HG03571 (cell line): ENCODE measurements around the gene PLPP3.

Experiments
- ATAC-seq: cut with Tn5 transposase; IDR thresholded peaks from one replicate; pipeline ENCODE4 v1.9.1; 2021; ENCODE audit not compliant: unreplicated experiment

Gene PLPP3

DNA sequence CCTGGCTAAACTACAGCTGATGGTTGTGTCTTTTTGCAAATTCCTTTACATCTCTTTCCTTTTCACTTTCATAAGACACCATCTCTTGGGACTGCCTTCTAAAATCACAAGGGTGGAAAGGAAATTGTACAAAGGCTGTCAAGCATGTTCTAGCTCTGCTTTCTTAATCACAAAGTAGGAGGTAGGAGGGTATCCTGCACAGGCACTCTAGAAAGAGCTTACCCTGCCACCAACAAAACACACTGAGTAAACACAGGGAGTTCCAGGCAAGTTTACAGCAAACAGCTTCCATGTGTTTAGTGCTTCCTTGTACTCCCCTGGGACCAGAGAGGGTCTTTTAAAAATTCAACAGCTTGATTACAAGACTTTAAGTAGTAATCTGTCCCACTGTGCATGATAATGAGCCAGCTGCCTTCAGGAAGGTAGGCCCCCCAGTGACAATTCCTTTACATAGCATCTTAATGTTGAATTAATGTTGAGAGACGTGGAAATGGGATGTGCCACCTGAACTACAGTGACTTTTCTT, 2.4 kb downstream of the PLPP3 start:
- no peak for ATAC-seq

DNA sequence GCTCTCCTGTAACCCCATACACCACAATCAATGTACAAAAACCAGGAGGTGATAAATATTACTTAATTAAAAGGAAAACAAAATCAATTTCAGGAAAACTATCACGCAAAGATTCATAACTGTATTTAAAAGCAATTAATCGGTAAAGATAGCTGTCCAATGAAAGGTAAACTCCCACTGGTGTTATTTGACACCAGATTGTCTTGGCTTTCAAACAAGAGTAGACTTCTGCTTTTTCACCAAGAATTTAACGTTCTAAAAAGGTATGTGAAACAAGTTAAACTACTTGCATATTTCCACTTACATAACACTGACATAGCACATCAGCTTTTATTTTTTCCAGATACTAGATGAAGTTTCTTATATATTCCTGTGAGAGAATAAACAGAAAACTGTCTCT, 3.5 kb downstream of the PLPP3 start:
- ATAC-seq = no peak

DNA sequence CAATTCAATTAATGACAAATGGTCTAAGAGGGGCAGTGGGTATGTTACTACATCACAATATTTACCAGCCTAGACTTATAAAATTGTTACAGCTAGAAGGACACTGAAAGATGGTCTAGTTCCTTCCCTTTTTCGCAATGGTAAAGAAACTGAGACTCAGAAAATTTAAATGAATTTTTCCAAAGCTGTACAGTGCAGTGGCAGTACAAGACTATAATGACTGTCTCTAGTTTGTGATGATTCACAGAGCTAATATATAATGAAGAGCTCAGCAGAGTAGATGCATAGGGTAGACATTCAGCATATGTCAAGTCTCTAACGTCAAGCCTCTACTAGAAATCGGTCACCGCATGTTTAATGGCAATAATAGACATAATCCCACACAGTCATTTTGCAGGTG, 4.6 kb downstream of the PLPP3 start:
- ATAC-seq = no peak

DNA sequence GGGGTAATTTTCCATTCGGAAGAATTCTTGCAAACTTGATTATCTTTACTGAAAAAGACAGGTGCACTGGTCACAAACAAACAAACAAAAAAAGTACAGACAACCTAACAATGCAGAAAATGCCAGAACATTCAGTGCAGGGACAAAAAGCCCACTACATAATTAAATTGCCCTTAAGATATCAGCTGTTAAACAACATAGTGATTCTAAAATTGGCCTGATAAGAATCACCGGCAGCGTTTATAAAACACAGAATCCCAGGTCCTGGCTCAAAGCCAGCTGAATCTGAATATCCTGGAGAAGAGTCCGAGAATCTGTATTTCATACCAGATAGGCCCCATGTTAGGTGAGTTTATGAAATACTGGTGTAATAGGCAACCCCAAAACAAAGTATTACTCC, 6.1 kb downstream of the PLPP3 start:
- ATAC-seq = no peak

DNA sequence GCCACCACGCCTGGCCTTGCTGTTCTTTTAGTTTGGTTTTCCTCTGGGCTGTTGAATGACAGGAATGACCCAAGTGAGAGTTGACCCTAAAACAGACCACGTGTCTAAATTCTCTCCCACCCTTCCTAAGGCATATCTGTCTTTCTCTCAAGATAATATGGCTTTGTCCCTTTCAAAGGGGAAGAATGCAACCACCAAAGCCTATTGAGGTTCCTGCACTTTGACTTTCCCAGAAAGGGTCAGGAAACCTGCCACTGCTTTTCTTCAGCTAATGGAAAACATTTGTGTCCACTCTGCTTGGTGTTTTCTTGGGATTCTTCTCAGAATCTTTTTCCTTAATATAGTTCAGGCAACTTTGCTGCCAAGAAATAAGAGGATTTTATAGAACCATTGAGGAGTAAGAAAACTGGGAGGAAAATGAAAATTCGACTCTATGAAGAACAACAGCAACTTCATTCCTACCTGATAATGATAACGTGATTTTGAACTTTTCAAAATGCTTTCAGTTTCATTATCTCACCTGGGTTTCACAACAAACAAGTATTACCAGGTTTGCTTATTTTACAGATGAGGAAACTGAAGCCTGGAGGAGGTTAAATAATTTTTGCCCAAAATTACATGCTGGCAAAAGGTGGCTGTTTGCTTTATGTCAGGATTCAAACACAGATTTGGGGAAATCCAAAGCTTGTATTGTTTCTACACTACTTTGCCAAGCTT, 6.9 kb downstream of the PLPP3 start:
- ATAC-seq = no peak

DNA sequence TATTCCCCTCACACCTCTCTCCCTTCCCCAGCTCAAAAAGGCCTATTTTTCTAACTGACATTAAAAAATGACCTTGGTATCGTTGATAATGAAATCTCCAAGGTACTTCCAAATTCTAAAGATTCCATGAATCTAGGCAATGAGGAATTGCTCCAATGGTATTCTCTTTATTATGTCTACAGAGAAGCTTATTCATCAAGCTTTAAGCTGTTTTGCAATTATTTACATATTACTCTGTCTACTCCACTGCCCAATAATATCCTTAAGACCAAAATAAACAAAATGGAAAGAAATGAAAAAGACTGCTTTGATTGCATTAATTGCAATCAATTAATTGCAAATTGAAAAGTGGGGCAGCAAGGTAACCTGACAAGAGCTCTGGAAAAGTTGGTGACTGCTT, 7.9 kb downstream of the PLPP3 start:
- no peak for ATAC-seq

DNA sequence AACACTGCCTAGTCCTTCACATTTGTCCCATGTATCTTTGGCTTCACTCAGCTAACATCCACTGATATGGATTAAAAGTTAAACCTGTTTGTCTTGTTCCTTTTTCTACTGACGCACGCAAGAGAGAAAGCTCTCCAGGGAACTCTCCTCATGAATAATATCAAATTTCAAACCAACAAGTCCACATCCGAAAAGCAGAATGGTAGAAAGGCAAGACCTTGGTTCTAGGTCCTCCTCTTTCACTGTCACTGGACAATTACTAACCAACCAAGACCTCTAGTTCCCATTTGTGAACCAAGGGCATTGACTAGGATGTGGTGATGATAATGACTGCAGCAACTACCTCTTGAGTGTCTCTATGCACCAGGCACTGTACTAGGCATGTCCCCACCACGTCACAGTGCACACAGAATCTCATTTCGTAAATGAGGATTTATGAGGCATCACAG, 8.4 kb downstream of the PLPP3 start:
- no peak for ATAC-seq

DNA sequence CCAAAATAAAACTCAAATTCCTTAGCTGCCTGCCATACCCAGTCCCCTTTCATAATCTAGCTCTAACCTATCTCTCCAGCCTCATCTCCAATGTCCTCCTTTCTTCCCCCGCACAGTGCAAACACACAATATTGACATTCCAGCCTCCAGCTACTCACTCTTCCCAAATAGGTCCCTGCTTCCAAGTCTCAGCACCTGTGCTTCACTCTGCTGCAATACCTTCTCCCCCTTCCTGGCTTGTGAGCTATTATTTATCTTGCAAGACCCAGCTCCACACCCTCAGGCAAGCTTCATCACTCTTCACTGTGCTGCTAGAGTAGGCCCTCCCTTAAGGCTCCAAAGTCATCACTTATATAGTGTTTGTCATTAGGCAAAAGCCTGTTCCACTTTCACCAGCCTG, 9.7 kb downstream of the PLPP3 start:
- ATAC-seq = no peak

DNA sequence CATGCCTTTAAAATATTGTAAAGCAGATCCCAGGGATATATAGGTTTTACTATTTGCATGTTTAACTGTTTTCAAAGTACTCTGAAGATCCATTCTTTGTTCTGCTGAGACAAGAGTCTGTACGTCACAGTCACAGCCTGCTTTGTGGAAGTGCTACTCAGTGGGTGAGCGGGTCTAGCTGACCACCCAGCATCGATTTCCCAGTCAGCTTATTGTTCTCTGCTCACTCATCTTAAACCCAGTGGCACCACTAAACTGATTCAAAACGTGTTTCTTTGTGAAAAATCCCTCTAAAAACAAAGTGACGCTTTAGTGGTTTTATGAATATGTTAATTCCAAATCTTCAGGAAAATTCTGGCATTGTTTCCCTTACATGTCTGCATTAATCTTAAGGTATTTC, 12.4 kb downstream of the PLPP3 start:
- no peak for ATAC-seq

DNA sequence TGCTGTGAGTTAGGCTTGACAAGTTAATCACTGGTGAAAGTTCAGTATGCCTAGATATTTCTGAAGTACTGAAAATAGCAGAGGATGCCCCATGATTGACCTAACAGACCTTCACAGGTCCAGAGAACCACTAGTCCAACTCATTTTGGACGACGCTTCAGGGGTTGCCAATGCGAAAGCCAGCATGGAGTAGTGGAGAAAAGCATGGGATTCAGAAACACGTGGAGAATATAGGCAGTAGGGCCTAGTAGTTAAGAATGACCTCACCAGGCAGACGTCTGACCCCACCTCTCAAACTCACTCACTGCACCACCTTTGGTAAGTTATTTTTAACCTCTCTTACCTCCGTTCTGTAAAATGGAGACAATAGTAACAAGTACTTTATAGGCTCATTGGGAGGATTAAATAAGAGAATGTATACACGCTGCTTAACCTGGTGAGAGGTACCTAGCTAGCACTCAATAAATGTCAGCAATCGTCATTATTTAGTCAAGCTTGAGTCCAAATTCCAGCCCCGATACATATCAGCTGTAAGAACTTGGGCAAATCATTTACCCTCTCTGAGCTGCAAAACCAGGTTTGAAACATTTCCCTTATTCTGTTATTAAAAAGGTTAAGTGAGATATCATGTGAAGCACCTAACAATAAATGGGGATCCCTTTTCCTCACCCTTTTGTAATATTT, 13.2 kb downstream of the PLPP3 start:
- no peak for ATAC-seq

DNA sequence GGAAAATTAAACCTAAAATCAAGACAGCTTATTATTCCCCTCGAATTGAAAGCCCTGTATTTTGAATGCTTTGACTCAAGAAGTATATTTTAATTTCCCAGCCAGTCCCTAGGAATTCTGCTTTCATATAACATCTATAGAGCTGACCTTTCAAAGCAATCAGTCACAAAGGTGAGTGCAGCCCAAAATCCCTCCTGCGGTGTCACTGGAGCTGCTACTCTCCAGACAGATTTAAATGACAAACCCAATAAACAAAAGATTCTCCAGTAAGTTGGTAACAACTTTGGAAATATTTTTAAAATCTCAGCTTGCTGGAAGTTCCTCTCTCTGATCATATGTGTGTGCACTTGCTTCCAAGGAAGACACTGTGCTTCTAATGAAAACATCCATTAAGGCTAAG, 14.7 kb downstream of the PLPP3 start:
- no peak for ATAC-seq

DNA sequence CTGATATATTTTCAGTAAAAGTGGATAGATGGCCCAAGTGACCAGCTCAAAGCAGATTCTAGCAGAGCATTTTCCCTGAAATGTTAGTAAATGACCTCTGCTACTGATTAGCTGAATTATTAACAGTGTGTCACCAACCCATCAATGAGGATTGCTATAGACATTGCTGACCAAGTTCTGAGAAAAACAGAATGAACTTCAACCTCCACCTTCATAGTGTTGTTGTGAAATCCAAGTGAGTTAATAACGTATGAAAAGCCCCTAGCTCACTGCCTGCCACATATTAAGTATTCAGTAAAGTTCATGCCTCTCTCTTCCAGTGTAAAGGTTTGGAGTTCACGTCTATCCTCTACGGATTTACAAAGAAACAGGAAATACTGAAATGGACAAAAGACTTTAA, 15.8 kb downstream of the PLPP3 start:
- no peak for ATAC-seq

DNA sequence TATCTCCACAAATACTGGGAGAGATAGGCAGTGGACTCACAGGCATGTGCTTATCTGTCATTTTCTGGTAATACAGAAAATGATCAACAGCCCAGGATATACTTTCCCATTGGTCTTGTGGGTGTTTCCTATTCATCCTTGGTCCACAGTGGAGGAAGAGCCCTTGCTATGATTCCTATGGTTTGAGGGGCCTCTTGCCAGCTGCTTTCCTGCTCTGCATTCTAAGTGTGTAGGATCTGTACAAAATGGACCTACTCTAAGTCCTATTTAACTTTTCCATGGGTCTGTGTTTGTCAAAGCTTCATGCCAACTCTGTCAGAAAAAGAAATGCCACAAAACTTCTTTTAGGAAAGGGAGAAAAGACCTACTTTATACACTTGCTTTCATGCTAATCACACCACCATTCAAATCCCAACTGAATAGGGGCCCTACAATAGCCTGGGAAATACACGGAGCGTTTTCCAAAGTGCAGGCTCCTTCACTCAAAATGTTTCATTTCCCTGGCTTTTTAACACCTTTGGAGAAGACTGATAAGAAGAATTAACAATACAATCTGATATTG, 16.4 kb downstream of the PLPP3 start:
- no peak for ATAC-seq

DNA sequence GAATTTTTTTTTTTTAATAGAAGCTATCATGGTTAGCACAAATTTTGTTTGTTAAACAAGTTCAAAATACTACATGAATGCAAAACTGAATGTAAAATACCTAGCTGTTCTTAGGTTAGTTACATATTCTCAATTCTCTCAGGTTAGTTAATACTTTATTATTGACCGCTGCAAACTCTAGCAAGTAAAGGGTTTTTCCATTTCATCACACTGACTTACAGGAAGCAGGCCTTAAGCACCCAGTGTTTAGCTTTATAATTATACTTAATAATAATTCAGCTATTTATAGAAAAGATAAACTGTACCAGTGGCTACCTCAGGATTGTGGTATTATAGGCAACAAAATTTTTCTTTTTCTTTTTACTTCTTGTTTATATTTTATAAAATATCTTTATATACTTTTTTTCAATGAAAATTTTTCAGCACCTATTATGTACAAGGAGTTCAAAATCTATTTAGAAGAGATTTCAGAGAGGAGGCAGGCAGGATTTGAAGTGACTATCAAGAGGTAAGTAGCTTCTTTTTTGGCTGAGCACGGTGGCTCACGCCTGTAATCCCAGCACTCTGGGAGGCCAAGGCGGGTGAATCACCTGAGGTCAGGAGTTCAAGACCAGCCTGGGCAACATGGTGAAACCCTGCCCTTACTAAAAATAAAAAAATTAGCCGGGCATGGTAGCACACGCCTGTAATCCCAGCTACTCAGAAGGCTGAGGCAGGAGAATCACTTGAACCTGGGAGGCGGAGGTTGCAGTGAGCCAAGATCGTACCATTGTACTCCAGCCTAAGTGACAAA, 17.9 kb downstream of the PLPP3 start:
- ATAC-seq = peak; percentile 74

DNA sequence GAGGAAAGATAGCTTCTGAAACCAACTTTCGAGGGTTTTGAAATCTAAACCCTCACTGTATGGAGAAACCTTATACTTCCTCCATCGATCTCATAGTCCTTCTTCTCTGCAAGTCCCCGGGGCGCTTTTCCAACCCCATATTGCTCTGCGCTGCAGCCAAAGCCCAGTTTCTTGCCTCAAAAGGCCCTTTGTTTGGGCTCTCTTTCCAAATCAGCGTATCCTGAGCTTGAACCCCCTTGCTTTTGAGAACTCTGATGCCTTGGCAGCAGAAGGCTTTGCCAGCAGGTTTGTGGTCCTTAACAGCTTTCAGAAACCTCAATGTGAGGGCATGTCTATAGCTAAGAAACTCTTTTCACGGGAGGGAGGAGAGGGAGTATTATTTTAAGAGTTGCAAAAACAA, 21.6 kb downstream of the PLPP3 start:
- no peak for ATAC-seq

DNA sequence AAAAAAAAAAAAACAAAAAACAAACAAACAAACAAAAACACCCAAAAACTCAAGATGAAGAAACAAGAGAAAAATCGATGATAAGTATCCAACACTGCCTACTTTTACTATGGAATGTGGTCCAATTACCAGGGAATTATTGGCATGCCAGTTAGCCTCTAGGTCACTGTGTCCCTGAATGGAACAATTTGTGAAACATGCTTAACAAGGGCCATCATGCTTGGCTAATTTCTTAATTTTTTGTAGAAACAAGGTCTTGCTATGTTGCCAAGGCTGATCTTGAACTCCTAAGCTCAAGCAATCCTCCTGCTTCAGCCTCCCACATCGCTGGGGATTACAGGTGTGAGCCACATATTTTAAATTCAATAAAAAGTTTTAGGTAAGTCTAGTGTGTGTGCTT, 23.9 kb downstream of the PLPP3 start:
- ATAC-seq = no peak

DNA sequence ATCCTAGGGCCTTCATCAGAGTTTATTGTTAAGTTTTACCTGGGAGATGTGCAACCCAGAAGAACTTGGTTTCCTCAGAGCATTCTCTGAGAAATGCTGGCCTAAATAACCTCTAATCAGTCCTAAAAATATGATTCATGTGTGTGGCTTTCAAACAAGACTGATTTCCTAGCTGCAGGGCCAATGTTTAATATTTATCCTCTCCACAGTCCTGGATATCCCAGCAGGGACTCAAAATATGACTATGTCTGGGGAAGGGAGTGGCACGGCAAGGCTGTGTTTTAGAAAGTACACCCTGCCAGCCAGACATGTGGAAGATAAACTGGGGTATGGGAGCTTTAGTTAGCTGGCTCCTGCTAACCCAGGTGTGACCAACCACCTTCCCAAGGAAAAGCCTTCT, 26.3 kb downstream of the PLPP3 start:
- ATAC-seq = no peak

DNA sequence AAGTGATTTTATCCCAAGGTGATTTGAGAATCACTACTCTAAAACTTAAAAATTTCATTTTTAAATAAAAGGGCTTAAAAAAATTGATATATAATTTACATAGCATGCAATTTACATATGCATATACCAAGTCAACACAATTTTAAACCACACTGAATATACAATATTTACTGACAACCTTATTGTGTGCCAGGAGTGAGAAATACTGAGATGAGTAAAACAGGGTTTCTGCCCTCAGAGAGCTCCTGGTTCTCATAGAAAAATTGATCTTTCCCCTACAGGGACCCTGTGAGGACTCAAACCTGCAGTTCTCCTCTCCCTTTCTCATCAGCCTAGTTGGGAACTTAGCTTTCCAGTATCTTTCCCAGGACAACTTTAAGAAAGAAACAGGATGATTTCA, 27.0 kb downstream of the PLPP3 start:
- ATAC-seq = no peak

DNA sequence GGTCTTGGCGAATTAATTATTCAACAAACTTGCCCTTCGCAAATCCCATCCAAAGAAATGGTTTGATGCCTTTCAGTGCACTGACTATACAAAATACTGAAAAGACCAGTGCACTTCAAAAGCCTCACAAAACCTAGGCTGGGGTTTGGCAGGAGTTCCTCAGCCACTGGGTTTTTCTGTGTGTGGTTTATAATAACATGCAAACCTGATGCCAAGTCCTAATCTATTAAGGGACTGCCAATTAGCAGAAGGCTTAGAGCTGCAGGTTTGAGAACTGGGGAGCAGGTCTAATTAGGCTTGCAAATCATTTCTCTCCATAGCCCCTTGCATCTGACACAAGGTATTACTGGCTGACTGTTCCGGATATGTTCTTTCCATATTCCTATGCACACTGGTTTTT, 27.7 kb downstream of the PLPP3 start:
- no peak for ATAC-seq

DNA sequence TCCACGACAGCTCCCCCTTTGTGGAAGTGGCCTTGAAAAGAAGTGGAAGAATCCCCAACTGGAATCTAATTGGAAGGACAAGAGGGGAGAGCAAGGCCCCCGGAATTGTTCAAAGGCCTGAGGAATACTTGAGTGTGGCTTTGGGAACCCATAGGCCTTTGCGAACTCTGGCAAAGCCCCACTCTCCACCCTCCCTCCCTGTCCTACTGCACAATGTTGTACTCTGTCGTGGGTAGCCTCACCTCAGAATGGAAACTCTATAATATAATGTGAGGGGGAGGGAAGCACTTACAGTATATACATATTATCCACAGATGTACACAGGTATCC, 28.5 kb downstream of the PLPP3 start:
- no peak for ATAC-seq

DNA sequence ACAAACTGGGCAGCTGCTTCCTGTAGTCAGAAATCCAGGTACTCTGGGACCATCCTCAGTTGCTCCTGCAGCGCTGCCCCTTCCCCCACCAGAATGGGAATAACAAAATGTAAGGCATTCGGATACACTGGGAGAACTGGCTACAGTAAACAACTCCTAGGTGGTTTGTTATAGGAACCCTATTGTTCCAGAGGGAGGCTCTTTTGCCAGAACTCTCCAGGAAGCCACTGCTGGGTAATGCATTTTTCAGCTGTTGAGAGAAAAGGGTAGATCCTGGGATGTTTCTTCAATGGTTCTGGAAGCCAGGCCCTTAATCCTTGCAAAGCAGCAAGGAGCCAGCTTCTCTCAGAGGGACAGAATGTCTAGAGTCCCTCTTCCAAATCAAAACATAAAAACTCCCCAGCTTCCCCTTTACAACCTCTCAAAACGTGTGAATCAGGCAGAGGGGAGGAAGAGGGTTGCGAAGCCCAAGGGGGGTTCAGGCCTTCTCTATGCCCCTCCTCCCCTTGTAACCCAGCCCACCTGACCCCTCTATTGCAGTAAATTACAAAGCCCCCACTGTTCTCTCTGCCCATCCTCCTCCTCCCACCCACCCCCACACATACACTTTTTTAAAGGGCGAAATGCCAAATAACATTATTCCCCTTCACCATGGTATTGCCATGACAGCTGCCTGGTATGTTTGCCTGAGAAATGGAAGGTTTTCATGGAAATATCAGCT, 29.1 kb downstream of the PLPP3 start:
- ATAC-seq = no peak
